Fibroblast of lung (primary cell): ENCODE data around the gene MPZL2.

Experiments used
- EZH2 ChIP-seq: IDR thresholded peaks from 2 replicates; pipeline ENCODE4 v1.5.1; 2012; ENCODE audit warnings: low read length, control low read depth, mild to moderate bottlenecking; ENCODE audit errors: missing control alignments
- TF ChIP-seq, protein P1 (sequence below), 2 donors: IDR thresholded peaks in 1 of 2; conservative IDR thresholded peaks in 1 of 2; 1 replicate in 1 of 2; 2 replicates in 1 of 2; pipeline ENCODE4 v1.5.1; 2011 to 2012; ENCODE audit warnings: low read length in 2 of 2, control low read depth in 1 of 2, inconsistent platforms in 1 of 2, low read depth in 1 of 2, mild to moderate bottlenecking in 1 of 2

DNA sequence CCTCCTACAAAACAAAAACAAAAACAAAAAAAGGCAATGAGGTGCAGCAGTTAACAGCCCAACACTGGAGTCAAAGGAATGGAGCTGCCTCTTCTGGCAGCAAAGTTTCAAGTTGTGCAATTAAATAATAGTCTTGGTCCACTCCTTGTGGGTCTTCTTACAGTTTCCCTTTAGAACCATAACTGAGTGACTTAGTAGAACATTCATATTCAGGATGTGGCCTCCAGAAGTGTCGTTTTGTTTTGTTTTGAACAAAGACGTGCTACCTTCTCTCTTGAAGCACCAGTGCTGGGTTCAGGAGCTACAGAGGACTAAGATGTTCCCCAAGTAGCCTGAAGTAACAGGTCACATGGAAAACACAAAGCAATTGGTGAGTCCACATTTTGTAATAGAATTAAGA lies 37.3 kb downstream of the MPZL2 start:
- TF ChIP-seq, protein P1, sequence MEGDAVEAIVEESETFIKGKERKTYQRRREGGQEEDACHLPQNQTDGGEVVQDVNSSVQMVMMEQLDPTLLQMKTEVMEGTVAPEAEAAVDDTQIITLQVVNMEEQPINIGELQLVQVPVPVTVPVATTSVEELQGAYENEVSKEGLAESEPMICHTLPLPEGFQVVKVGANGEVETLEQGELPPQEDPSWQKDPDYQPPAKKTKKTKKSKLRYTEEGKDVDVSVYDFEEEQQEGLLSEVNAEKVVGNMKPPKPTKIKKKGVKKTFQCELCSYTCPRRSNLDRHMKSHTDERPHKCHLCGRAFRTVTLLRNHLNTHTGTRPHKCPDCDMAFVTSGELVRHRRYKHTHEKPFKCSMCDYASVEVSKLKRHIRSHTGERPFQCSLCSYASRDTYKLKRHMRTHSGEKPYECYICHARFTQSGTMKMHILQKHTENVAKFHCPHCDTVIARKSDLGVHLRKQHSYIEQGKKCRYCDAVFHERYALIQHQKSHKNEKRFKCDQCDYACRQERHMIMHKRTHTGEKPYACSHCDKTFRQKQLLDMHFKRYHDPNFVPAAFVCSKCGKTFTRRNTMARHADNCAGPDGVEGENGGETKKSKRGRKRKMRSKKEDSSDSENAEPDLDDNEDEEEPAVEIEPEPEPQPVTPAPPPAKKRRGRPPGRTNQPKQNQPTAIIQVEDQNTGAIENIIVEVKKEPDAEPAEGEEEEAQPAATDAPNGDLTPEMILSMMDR (conservative IDR thresholded peaks at IDR 0.05 in 1 of 2, IDR thresholded peaks at IDR 0.05 in 1 of 2; ENCODE audit: low read depth in 1 of 2, low read length in 2 of 2): no peak
- TF ChIP-seq EZH2: no peak
